ENCODE measurements around the gene TFB2M.
"Not testable (repeated sequence)": the region's sequence is repeated elsewhere in the genome, so short reads cannot be mapped to it uniquely, and the experiment has no call there.

TFB2M gene

GRCh38 chr1:246566128-246566812 lies at the start of gene TFB2M, which contains the start of gene CNST:
TFB2M (minus strand) TSS chr1:246566261; CDS start chr1:246566138, 123 bp downstream.
CNST (plus strand) TSS chr1:246566456; CDS start chr1:246591563, 25,107 bp downstream.
- DNase-seq (ENCODE audit: low spot score), result peak; percentile 99

GRCh38 chr1:246613096-246613758 lies 47.2 kb upstream of the TFB2M start:
- DNase-seq (ENCODE audit: low spot score), result no peak

GRCh38 chr1:246609632-246610031 lies 43.6 kb upstream of the TFB2M start:
- DNase-seq (ENCODE audit: low spot score), result no peak

- DNase-seq (ENCODE audit: low spot score), result peak; percentile 7
Observed at GRCh38 chr1:246608616-246609376, 42.7 kb upstream of the TFB2M start.

GRCh38 chr1:246607462-246607861 lies 41.4 kb upstream of the TFB2M start:
- no peak for DNase-seq (ENCODE audit: low spot score)

GRCh38 chr1:246605231-246605630 lies 39.2 kb upstream of the TFB2M start:
- DNase-seq (ENCODE audit: low spot score), result not testable (repeated sequence)

GRCh38 chr1:246602194-246602593 lies 36.1 kb upstream of the TFB2M start:
- DNase-seq (ENCODE audit: low spot score), result no peak

GRCh38 chr1:246600579-246600978 lies 34.5 kb upstream of the TFB2M start:
- no peak for DNase-seq (ENCODE audit: low spot score)

GRCh38 chr1:246599315-246599714 lies 33.3 kb upstream of the TFB2M start:
- no peak for DNase-seq (ENCODE audit: low spot score)

- DNase-seq (ENCODE audit: low spot score), result no peak
Observed at GRCh38 chr1:246597971-246598370, 31.9 kb upstream of the TFB2M start.

- DNase-seq (ENCODE audit: low spot score), result no peak
Observed at GRCh38 chr1:246597340-246597739, 31.3 kb upstream of the TFB2M start.

GRCh38 chr1:246595146-246595545 lies 29.1 kb upstream of the TFB2M start:
- DNase-seq (ENCODE audit: low spot score), result no peak

GRCh38 chr1:246592695-246593094 lies 26.6 kb upstream of the TFB2M start:
- DNase-seq (ENCODE audit: low spot score), result no peak

GRCh38 chr1:246591958-246592357 lies 25.9 kb upstream of the TFB2M start:
- no peak for DNase-seq (ENCODE audit: low spot score)

- DNase-seq (ENCODE audit: low spot score), result no peak
Observed at GRCh38 chr1:246591504-246591903, 25.4 kb upstream of the TFB2M start.

- DNase-seq (ENCODE audit: low spot score), result no peak
Observed at GRCh38 chr1:246591047-246591446, 25.0 kb upstream of the TFB2M start.

- not testable (repeated sequence) for DNase-seq (ENCODE audit: low spot score)
Observed at GRCh38 chr1:246589919-246590318, 23.9 kb upstream of the TFB2M start.

- no peak for DNase-seq (ENCODE audit: low spot score)
Observed at GRCh38 chr1:246588159-246588721, 22.2 kb upstream of the TFB2M start.

- no peak for DNase-seq (ENCODE audit: low spot score)
Observed at GRCh38 chr1:246587606-246588005, 21.5 kb upstream of the TFB2M start.

- DNase-seq (ENCODE audit: low spot score), result no peak
Observed at GRCh38 chr1:246587032-246587431, 21.0 kb upstream of the TFB2M start.

GRCh38 chr1:246583448-246584185 lies 17.6 kb upstream of the TFB2M start:
- DNase-seq (ENCODE audit: low spot score), result no peak

GRCh38 chr1:246583056-246583440 lies 17.0 kb upstream of the TFB2M start:
- no peak for DNase-seq (ENCODE audit: low spot score)
